ENCODE measurements around the gene ZNF660.
"Not testable (repeated sequence)": the region's sequence is repeated elsewhere in the genome, so short reads cannot be mapped to it uniquely, and the experiment has no call there.

ZNF660 gene

GRCh38 chr3:44576613-44577012, 8.2 kb upstream of the ZNF660 start:
- Histone ChIP-seq H3K27ac (replicated peaks) (no peak overlapping the region), H3K4me3 (replicated peaks; ENCODE audit: insufficient read depth, low read length) (no peak overlapping the region), H3K27me3 (ENCODE audit: insufficient read depth, poor library complexity, severe bottlenecking) (no peaks in the 10 kb centered on the region)
- TF ChIP-seq REST (IDR thresholded peaks at IDR 0.05; ENCODE audit: insufficient replicate concordance, low read depth) = no peak
- no peak for TF ChIP-seq CTCF (IDR thresholded peaks at IDR 0.05; ENCODE audit: insufficient read depth, low read length)
- TF ChIP-seq SPI1 (IDR thresholded peaks at IDR 0.05; ENCODE audit: borderline replicate concordance, low read depth) = no peak
- TF ChIP-seq POLR2AphosphoS5 (IDR thresholded peaks at IDR 0.05; ENCODE audit: low read depth) = no peak
- DNase-seq (ENCODE audit: low read depth in 1 of 2, low spot score in 1 of 2) = no peak

DNA sequence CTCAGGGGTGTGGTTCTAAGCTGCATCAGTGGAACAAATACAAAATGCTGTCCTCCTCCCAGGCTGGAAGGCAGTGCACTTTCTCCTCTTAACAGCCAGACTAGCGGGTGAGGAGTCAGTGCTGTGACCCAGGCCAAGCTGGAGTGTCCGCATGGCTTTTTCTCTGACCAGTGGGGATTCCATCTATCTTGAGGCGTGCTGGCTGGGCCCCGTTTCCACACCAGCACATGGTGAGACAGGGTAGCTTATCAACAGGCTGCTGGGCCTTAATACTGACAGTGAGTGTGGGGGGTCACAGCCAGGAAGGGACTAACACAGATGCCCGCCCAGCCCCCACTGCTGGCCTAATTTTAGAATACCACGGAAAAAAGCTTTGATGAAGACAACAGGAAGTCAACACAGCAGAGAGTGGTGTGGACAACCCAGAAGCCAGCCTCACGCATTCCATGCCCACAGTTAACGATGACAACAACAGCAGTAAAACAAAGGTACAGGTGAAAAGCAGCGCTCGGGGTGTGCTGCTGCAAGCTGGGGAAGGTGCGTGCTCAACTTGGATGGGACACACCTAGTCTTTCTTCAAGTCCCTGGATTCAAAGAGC, 7.3 kb upstream of the ZNF660 start:
- not testable (repeated sequence) for H3K4me3 ChIP-seq (replicated peaks; ENCODE audit: insufficient read depth, low read length); H3K27me3 ChIP-seq (ENCODE audit: insufficient read depth, poor library complexity, severe bottlenecking); H3K27ac ChIP-seq (replicated peaks); DNase-seq (ENCODE audit: low read depth in 1 of 2, low spot score in 1 of 2)

- H3K27ac ChIP-seq (replicated peaks); H3K27me3 ChIP-seq (ENCODE audit: insufficient read depth, poor library complexity, severe bottlenecking); DNase-seq (ENCODE audit: low read depth in 1 of 2, low spot score in 1 of 2); H3K4me3 ChIP-seq (replicated peaks; ENCODE audit: insufficient read depth, low read length): not testable (repeated sequence)
Measured at GRCh38 chr3:44578316-44578715, 6.4 kb upstream of the ZNF660 start.

DNA sequence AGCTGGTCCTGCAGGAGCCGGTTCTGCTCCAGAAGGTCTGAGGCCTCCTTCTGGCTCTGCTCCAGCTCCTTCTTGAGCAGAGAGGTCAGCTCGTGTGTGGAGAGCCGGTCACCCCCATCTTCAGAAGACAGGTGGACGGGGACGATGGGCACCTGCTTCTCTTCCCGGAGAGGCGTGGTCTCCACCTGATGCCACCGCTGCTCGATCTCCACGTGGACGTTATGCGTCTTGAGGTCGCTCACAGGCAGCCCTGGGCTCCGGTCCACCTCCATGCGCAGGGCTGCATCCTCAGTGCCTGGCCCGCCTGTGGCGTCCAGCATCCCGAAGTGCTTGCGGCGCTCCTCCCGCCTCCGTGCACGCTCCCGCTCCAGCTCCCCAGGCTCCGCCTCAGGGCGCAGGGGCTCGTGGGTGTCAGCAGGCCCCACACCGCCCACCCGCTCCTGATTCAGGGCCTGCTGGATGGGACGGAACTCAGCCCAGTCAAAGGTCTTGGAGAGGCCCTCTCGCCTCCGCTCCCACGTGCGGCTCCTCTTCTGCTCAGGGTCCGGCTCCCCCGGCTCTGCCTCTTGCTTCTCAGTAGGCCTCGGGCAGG, 5.7 kb upstream of the ZNF660 start:
- not testable (repeated sequence) for H3K27me3 ChIP-seq (ENCODE audit: insufficient read depth, poor library complexity, severe bottlenecking); DNase-seq (ENCODE audit: low read depth in 1 of 2, low spot score in 1 of 2)

GRCh38 chr3:44579749-44580148, 5.0 kb upstream of the ZNF660 start:
- H3K27me3 ChIP-seq (ENCODE audit: insufficient read depth, poor library complexity, severe bottlenecking); DNase-seq (ENCODE audit: low read depth in 1 of 2, low spot score in 1 of 2); H3K4me3 ChIP-seq (replicated peaks; ENCODE audit: insufficient read depth, low read length); H3K27ac ChIP-seq (replicated peaks): not testable (repeated sequence)

More for the DNA sequence above, 5.7 kb upstream of the ZNF660 start:
- not testable (repeated sequence) for H3K27ac ChIP-seq (replicated peaks); H3K4me3 ChIP-seq (replicated peaks; ENCODE audit: insufficient read depth, low read length)

- DNase-seq (ENCODE audit: low read depth in 1 of 2, low spot score in 1 of 2); H3K27ac ChIP-seq (replicated peaks); H3K4me3 ChIP-seq (replicated peaks; ENCODE audit: insufficient read depth, low read length); H3K27me3 ChIP-seq (ENCODE audit: insufficient read depth, poor library complexity, severe bottlenecking): not testable (repeated sequence)
Measured at GRCh38 chr3:44580971-44581370, 3.8 kb upstream of the ZNF660 start.

DNA sequence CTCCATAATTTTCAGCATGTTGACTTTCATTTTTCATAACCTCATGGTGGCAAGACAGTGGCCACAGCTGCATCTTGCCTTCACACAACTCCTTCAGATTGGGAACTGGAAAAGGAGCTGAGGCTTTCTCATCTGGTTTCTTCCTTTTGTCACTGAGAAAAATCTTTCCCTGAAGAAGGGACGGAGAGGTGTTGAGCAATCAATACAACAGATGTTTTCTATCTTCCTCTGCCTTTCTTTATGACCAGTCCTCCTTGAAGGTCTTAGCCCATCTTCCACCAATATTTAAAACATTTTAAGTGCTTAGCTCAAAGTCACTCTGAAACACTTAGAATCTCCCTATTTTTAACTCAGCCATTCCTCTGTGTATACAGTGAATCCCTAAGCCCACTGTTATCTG, 11.9 kb downstream of the ZNF660 start:
- no peak for DNase-seq (ENCODE audit: low read depth in 1 of 2, low spot score in 1 of 2)
- no peaks in the 10 kb centered on the region for H3K27me3 ChIP-seq (ENCODE audit: insufficient read depth, poor library complexity, severe bottlenecking)
- no peak overlapping the region for H3K27ac ChIP-seq (replicated peaks)
- no peak overlapping the region for H3K4me3 ChIP-seq (replicated peaks; ENCODE audit: insufficient read depth, low read length)
- TF ChIP-seq GABPA (IDR thresholded peaks at IDR 0.05; ENCODE audit: low read depth) (no peak), CTCF (IDR thresholded peaks at IDR 0.05; ENCODE audit: insufficient read depth, low read length) (no peak), SPI1 (IDR thresholded peaks at IDR 0.05; ENCODE audit: borderline replicate concordance, low read depth) (no peak), POLR2AphosphoS5 (IDR thresholded peaks at IDR 0.05; ENCODE audit: low read depth) (no peak)

Measured in HL-60 (cell line).